IPS-18a (cell line): ENCODE results near the gene ABCF2.

Experiments
- H3K27ac ChIP-seq: one replicate; pipeline ENCODE4 v1.5.1; 2013; ENCODE audit warnings: low read length
- H3K27me3 ChIP-seq: one replicate; pipeline ENCODE4 v1.6.1; 2013; ENCODE audit warnings: mild to moderate bottlenecking, low read length; ENCODE audit not compliant: control insufficient read depth, insufficient read depth
- H3K36me3 ChIP-seq: one replicate; pipeline ENCODE4 v1.6.1; 2013; ENCODE audit warnings: low read depth, low read length; ENCODE audit not compliant: control insufficient read depth
- H3K4me1 ChIP-seq: one replicate; pipeline ENCODE4 v1.6.1; 2013; ENCODE audit warnings: low read depth, low read length; ENCODE audit not compliant: control insufficient read depth
- H3K4me3 ChIP-seq: one replicate; pipeline ENCODE4 v1.5.1; 2013; ENCODE audit warnings: low read length
- H3K9ac ChIP-seq: one replicate; pipeline ENCODE4 v1.6.1; 2013; ENCODE audit warnings: mild to moderate bottlenecking, low read length, moderate library complexity
- H3K9me3 ChIP-seq: one replicate; pipeline ENCODE4 v1.6.1; 2013; ENCODE audit warnings: low read depth, low read length; ENCODE audit not compliant: control insufficient read depth

The ABCF2 gene

DNA sequence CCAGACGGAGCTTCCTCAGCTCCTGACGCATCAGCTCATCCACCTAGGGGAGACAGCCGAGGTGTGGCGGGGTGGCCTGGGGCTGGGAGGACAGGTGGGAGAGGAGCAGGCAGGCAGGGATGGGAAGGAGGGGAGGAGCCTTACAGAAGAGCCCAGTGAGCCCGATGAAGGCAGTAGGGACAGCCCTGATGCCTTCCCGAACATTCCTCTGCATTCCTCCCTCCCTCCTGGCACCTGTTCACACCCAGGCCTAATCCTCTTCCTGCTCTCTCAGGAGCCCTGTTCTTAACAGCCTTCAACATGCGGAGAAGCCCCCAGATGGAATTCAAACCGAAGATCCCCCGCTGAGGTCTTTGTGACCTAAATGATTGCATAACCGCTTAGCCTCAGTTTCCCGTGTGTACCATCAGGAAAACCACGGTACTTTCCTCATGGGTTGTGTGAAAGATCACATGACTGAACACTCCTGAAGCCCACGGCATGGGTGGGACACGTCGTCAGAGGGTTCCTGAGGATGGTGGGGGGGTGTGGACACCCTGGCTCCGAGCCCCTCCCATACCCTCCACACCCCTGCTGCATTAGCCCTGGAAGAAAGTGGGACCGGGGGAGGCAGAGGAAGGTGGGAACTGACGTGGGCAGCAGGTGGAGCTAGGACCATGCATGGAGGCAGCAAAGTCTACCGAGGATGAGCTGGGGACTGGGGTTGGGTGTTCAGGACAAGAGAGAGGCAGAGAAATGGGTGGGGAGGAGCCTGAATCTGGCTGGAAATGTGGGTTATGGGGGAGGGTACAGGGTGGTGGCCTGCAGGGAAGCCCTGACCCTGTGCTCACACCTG, 31.2 kb downstream of the ABCF2 start:
- H3K27ac ChIP-seq = no peak overlapping the region
- no peak overlapping the region for H3K4me3 ChIP-seq
- H3K9ac ChIP-seq = no peak overlapping the region
- no peaks in the 10 kb centered on the region for H3K4me1 ChIP-seq
- H3K9me3 ChIP-seq = no peaks in the 10 kb centered on the region
- no peaks in the 10 kb centered on the region for H3K36me3 ChIP-seq
- peaks cover 4% of the 10 kb centered on the region for H3K27me3 ChIP-seq

DNA sequence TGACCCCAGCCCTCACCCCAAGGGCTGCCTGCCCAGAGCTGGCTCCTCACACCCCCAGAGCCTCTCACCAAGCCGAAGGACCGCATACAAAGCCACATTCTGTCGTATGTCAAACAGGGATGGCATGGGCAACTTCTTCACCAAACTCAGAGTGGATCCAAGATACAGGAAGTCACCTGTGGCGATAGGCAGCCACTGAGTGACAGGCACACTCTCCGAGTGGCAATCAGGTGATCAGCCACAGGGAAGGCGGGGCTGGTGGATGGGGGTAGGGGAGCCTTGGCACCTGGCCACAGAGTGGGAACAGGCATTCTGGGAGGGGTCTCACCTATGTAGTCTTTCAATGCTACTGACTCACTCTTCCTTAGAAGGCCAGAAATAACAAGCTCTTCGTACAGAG, 32.8 kb downstream of the ABCF2 start:
- H3K4me3 ChIP-seq = no peak overlapping the region
- H3K4me1 ChIP-seq = no peaks in the 10 kb centered on the region
- peaks cover 4% of the 10 kb centered on the region for H3K27me3 ChIP-seq
- H3K9me3 ChIP-seq = no peaks in the 10 kb centered on the region
- no peak overlapping the region for H3K27ac ChIP-seq
- H3K36me3 ChIP-seq = no peaks in the 10 kb centered on the region
- no peak overlapping the region for H3K9ac ChIP-seq

DNA sequence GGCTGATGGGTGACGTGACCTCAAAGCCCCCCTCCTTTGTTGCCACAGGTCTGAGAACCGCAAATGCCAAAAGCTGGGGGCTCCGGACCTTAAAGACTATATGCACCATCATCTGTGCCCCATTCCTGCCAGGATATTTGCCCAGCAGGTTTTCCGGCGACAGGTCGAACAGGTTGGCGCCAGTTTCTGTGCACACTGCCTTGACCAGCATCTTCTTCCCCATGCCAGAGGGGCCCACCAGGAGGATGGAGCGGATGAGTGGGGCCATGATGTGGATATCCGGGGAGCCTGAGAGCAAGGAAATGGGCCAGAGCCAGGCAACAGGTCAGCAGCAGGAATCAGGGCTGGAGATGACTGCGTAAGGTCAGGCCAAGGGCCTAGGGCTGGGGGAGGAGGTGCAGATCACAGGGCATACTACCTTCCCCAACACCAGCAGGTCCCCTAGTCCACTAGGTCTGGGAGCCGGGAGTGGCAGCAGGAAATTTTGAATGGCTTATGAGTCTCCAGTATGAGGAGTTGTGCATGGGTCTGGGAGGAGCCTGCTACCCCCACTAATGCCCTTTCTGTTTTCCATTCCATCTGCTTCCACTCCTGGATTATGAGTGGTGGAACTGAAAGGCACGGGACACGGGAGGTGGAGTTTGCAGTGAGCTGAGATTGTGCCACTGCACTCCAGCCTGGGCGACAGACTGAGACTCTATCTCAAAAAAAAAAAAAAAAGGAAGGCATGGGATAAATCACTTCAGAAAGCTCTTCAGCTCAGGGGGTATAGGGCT, 33.6 kb downstream of the ABCF2 start:
- no peaks in the 10 kb centered on the region for H3K36me3 ChIP-seq
- H3K9me3 ChIP-seq = no peaks in the 10 kb centered on the region
- H3K4me3 ChIP-seq = no peak overlapping the region
- H3K9ac ChIP-seq = no peak overlapping the region
- no peaks in the 10 kb centered on the region for H3K4me1 ChIP-seq
- H3K27me3 ChIP-seq = peaks cover 4% of the 10 kb centered on the region
- no peak overlapping the region for H3K27ac ChIP-seq

DNA sequence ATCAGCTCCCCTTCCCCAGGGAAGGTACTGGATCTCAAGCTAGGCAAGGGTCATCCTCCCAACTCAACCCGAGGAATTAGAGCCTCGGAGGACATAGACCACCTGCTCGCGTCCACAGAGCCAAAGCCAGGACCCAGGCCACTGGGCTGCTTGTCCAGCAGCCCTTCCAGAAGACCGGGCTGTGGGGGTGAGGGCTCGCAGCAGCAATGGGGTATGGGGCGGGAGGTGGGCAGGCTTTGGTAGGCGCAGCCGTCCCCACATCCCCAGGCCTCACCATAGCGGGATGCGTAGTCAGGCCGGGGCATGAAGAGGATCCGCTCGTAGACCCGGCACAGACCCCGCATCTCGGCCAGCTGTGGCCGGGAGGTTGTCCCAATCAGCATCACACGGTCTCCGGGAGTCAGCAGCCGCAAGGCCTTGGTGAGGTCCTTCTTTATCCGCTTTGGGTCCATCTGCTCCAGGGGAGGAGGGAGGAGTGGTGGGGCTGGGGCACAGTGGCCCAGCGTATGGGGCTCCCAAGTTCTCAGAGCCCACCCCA, 34.9 kb downstream of the ABCF2 start:
- Histone ChIP-seq H3K27ac (no peak overlapping the region), H3K9me3 (no peaks in the 10 kb centered on the region), H3K4me1 (no peaks in the 10 kb centered on the region), H3K4me3 (no peak overlapping the region), H3K27me3 (peaks cover 4% of the 10 kb centered on the region), H3K9ac (no peak overlapping the region), H3K36me3 (no peaks in the 10 kb centered on the region)

DNA sequence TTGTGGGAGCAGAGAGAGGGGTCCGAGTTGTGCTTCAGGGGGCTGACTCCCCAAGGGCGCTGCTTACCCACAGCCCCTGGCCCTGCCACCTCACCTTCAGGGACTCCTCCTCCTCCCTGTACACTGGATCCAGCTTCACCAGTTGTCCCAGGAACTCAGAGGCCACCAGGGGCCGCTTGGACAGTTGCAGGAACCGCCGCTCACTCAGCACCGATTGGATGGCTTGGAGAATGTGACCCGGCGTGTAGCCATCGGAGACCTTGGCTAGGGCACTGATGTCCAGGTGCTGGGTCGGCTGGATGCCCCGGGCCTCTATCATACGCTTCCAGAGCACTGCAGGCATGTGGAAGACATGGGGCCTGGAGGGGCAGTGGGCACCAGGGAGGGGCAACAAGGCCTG, 35.5 kb downstream of the ABCF2 start:
- peaks cover 4% of the 10 kb centered on the region for H3K27me3 ChIP-seq
- no peak overlapping the region for H3K9ac ChIP-seq
- H3K4me3 ChIP-seq = no peak overlapping the region
- no peaks in the 10 kb centered on the region for H3K36me3 ChIP-seq
- no peaks in the 10 kb centered on the region for H3K4me1 ChIP-seq
- H3K9me3 ChIP-seq = no peaks in the 10 kb centered on the region
- no peak overlapping the region for H3K27ac ChIP-seq

DNA sequence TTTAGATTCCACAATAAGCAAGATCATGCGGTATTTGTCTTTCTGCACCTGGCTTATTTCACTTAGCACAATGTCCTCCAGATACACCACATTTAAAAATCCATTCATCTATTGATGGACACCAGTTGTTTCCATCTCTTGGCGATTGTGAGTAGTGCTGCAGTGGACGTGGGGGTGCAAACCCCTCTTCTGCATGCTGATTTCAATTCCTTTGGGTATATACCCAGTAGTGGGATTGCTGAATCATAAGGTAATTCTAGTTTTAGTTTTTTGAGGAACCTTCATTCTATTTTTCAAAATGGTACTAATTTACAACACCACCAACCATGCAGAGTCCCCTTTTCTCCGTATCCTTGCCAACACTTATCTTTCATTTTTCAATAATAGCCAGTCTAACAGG, 38.0 kb downstream of the ABCF2 start:
- Histone ChIP-seq H3K27ac (no peak overlapping the region), H3K36me3 (no peaks in the 10 kb centered on the region), H3K27me3 (no peaks in the 10 kb centered on the region), H3K4me1 (no peaks in the 10 kb centered on the region), H3K9ac (no peak overlapping the region), H3K4me3 (no peak overlapping the region), H3K9me3 (no peaks in the 10 kb centered on the region)

DNA sequence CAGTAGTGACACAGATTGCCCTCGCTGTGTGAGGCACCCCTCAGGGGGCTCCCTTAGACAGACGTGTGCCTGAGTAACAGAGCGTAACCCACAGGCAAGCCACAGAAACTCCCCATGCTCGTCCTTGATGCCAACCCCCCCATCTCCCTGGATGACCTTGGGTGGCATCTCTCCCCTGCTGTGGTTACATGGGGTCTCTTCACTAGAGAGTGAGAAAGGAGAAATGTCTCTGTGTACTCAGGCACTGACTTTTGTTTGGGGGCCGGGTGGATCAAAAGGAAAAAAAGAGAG, 38.8 kb downstream of the ABCF2 start:
- Histone ChIP-seq H3K36me3 (no peaks in the 10 kb centered on the region), H3K27ac (no peak overlapping the region), H3K9me3 (no peaks in the 10 kb centered on the region), H3K27me3 (no peaks in the 10 kb centered on the region), H3K4me1 (no peaks in the 10 kb centered on the region), H3K4me3 (no peak overlapping the region), H3K9ac (no peak overlapping the region)

DNA sequence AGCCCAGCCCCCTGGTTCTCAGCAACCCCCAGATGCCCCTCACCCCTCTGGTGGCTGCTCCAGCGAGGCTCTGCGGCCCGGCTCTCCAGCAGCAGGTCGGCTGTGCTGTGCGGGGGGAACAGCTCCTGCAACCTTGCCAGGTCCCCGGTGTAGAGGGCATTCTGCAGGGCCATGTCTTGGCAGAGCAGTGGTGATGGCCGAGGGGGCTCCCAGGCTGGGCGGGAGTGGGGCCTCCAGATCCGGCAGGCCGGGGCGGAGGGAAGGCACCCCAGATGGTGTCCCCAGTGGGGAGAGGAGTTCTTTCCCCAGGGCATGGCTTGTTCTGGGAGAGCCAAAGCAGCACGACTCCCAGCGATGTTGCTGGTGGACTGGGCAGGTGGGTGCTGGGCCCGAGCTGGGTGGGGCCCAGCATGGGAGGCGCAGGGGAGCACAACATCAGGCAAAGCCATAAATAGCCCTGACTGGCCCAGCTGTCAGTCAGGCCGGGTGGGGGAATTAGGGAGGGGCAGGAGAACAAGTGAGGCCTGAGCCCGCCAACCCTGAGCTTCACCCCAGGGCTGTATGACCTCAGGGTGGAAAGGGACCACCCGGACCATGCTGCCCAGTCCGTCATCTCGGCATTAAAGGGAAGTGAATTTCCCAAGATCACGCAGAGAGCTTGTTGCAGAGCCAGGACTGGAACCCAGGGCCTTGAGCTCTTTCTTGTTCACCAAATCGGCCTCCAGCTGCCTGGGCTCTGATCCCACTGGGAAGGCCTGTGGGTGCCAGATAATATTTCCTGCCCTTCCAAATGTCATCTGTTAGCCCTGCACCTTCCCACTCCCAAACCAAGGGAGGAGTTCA, 39.4 kb downstream of the ABCF2 start:
- Histone ChIP-seq H3K9me3 (no peaks in the 10 kb centered on the region), H3K27me3 (no peaks in the 10 kb centered on the region), H3K36me3 (no peaks in the 10 kb centered on the region), H3K4me1 (no peaks in the 10 kb centered on the region), H3K9ac (no peak overlapping the region), H3K4me3 (no peak overlapping the region), H3K27ac (no peak overlapping the region)

DNA sequence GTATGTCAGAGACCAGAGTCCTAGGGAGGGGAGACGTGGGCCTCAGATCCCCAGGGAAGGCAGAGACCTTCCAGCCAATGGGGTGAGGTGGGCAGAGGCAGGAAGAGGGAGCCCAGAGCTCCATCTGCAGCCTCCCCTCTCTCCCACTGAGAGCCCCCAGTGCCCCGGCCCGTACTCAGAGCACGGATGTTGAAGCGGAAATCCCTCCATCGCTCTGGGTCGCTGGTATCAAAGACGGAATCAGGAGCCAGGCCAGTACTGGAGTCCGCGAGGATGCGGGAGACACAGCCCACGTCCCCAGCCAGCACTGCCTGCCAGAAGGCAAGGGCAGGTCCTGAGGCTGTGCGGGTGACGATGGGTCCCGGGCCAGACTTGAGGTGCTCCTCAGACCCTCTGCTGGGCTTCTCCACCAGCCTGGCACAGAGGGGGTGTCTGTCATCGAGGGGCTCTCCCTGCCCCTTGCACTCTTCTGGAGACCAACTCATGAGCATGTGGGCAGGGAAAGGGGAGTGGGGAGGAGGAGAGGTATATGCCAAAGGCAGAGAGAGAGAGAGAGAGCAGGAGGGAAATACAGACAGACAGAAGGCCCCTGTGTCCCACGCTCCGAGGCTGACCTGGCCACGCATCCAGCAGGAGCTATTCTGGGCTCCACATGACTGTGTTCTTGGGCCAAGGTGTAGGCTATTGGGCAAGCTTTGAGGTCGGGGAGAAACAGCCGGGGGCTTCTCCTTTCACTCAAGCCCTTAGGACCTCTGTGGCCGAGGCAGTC, 40.2 kb downstream of the ABCF2 start, which contains the start of gene ASB10:
Gene ASB10, minus strand, starts transcription at position 611 of the 769 bp plus-strand sequence. Its CDS starts 120 bp downstream, at position 491.
- Histone ChIP-seq H3K27me3 (no peaks in the 10 kb centered on the region), H3K9ac (no peak within 1 kb of the TSS)

DNA sequence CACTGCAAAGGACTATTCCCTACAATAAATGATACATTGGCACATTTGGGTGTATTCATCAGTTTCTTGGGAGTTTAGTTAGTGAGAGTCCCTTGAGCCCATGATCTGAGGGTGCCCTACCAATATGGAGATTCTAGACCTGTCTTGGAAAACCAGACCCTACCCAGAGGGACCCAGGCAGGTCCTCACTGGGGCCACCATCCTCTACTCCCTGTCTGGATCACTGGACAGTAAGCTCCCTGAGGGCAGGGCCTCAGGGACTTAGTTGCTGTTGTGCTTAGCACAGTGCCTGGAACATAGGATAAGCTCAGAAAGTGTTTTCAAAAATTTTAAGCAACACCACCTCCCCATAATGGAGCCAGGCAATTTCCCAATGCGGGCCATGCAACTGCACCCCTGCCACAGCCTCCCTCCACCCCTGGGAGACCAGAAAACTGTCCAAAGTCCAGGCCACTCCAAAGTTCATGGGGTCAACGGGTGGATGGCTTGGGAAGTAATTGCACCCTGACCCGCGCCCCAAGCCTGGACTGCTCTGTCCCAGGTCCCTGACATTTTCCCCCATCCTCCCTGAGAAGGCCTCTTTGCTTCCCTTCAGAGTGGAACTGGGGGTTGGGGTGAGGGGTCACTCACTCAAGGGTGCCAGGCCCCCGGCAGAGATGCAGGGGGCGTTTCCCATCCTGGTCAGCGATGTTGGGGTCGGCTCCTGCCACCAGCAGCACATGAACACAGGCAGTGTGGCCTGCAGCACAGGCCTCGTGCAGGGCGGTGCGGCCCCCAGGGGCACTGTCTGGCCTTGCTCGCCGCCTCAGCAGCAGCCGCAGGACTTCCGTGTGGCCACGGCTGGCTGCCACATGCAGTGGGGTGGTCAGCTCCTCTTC, 41.0 kb downstream of the ABCF2 start:
- H3K9me3 ChIP-seq = no peaks in the 10 kb centered on the region
- H3K36me3 ChIP-seq = no peaks in the 10 kb centered on the region
- H3K27me3 ChIP-seq = no peaks in the 10 kb centered on the region
- no peak overlapping the region for H3K9ac ChIP-seq
- no peak overlapping the region for H3K27ac ChIP-seq
- H3K4me1 ChIP-seq = no peaks in the 10 kb centered on the region
- H3K4me3 ChIP-seq = no peak overlapping the region

More for the DNA sequence above, 40.2 kb downstream of the ABCF2 start, which contains the start of gene ASB10:
- no peaks in the 10 kb centered on the region for H3K4me1 ChIP-seq
- no peak within 1 kb of the TSS for H3K4me3 ChIP-seq
- H3K27ac ChIP-seq = no peak within 1 kb of the TSS
- H3K36me3 ChIP-seq = no peaks in the 10 kb centered on the region
- no peaks in the 10 kb centered on the region for H3K9me3 ChIP-seq
